LNCaP clone FGC (cell line): ENCODE results near the gene PPOX.

Experiments
- DNase-seq: peaks from one replicate; pipeline ENCODE4 v3.0.0-alpha.2; 2011; ENCODE audit warnings: low read depth
- H3K4me3 ChIP-seq: 2 replicates; pipeline ENCODE4 v1.5.1; 2011; ENCODE audit warnings: mild to moderate bottlenecking, low read depth, low read length, control low read depth
- CTCF ChIP-seq: IDR thresholded peaks from 2 replicates; pipeline ENCODE4 v1.5.1; 2012; ENCODE audit warnings: mild to moderate bottlenecking; ENCODE audit not compliant: control insufficient read depth, insufficient read depth; ENCODE audit errors: extremely low read depth

The PPOX gene

GRCh38 chr1:161191971-161192370 is 25.7 kb downstream of the PPOX start:
- DNase-seq, result no peak

DNA sequence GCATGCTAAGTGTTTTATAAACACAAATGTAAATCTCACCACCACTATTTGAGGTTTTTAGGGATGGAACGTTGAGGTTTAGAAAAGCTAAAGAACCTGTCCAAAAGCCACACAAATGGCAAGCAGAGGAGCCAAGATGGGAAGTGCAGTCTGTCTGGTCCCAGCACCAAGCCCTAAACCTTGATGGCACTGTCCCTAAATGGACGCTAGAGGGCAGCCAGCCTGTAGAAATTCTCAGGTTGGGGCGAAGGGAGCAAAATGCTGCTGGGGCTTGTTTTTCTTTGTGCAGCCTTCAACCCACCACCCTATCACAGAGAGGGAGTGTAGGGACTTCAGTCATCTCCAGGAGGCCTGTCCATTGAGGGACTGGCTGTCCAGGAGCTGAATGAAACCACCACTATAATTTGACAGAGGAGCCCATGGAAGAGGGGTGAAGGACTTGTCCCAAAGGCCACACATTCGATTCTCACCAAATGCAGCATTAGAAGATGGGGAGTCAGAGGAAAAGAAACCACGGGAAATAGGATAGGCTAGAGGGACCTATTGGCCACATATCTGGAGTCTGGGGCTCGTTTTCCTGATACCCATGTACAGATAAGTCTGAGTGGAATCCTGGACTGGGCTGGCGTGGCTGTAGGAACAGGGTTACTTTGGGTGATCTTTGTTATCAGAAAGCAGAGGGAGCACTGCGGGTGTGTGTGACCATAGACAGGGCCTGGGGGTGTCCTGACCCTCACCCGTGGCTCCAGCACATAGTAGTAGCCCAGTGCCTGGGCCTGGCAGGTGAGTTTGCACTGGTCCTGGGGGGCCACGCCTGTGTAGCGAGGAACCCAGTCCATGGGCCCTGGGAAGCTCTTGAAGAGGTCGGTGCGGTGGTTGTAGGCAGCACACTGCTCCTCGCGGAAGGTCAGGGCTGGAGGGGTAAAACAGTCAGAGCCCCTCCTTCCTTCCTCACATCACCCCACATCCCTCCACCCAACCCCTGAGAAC is 26.5 kb downstream of the PPOX start:
- no peak for DNase-seq
- peak; percentile 97 for TF ChIP-seq CTCF
- no peak overlapping the region for H3K4me3 ChIP-seq

More at GRCh38 chr1:161191971-161192370, 25.7 kb downstream of the PPOX start:
- no peak for TF ChIP-seq CTCF
- no peak overlapping the region for H3K4me3 ChIP-seq

DNA sequence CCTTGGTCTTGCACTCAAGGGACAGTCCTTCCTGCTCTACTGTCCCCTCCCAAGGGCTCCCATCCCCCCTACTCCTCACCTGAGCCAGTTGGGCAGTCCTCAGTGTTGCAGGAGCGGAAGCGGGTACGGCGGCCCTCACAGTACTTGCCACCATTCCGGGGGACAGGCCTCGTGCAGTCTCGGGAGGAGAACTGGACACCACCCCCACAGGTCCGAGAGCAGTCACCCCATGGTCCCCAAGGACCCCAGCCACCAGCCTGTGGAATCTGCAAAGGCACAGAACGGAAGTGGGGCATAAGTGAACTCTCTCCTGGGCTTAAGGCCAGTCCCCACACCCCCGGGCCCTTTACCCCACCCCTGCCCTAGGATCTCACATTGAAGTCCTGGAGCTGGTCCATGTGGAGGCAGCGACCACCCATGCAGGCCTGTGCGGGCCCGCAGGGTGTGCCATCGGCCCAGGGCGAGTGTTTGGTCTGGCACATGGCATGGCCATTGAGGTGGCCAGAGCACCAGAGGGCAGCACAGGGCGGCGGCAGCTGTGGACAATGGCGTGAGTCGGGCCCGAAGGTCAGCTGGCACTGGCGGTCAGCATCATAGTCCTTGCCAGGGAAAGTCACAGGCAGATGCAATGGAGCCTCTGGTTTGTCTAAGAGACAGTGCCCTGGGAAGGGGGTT is 27.5 kb downstream of the PPOX start:
- DNase-seq, result no peak
- no peak overlapping the region for H3K4me3 ChIP-seq
- peak; percentile 35 for TF ChIP-seq CTCF

DNA sequence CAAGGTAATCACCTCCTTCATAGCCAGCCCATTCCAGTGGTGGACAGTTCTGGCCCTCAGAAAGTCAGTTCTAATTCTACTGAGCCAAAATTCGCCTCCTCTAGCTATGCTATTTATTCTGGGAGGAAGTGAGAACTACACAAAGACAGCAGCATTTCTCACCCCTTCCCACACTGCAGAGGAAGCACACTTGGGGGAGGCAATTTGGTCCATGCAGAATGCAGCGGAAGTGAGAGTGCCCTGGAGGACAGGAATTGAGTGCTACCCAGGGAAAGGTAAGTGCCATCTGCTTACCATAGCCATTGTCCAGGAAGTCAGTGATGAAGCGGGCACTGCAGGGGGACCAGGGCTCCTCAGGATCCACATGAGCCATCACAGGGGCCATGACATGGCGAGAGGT is 28.9 kb downstream of the PPOX start:
- no peak for TF ChIP-seq CTCF

GRCh38 chr1:161196111-161196510 is 29.9 kb downstream of the PPOX start:
- no peak for TF ChIP-seq CTCF
- H3K4me3 ChIP-seq, result no peak overlapping the region
- no peak for DNase-seq

More for the DNA sequence above, 28.9 kb downstream of the PPOX start:
- DNase-seq, result no peak
- no peak overlapping the region for H3K4me3 ChIP-seq

DNA sequence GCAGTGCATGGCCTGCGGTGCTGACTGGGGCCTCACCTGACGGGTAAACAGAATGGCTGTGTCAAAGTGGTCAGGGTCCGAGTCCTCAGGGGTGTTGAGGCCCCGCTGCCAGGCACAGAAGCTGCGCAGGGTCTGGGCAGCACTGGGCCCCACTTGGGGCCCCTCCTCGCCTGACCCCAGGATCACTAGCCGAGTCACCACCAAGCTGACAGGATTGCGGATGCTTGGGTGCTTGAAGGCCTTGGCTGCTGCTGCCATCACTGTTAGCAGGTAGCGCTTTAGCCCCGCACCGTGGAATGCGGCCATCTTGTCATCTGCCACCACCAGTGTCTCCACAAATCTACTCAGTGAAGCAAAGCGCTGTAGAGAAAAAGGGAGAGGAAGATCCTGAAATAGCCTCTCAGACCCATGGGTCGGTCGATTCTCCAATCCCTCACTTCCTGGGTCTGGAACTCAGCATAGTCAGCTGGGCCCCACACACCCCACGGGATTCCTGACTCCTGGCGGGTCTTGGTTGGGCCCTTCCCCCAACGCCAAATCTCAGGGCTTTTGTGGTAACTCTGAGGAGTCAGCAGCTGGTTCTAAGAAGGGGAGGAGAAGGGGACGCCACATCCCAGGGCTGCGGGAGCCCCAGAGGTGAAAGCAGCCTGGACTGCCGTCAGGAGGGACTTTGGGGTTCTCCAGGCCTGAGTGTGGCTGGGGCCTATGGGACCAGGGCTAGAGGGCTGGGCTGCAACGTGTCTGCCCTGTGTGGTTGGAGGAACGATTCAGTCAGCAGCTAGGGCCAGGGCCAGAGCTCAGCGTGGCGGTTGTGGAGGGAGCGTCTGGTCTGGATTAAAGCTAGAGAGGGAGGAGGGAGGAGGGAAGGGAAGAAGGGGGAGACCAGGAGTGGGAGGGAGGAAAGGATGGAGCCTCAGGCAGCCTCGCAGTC is 30.6 kb downstream of the PPOX start:
- TF ChIP-seq CTCF, result no peak
- no peak overlapping the region for H3K4me3 ChIP-seq
- DNase-seq, result no peak
